Measurements from ENCODE around the gene EBPL. TPM values are rescaled to one million over a fixed set of nuclear protein-coding genes. Genes with fewer than 3 reads are reported as not detected.

EBPL gene
- polyA plus RNA-seq (83.7 to 107 TPM (median 84.2 TPM) in 3 replicates), polyA minus RNA-seq (8.6 to 46.6 TPM (median 43.1 TPM) in 3 replicates)
- polyA plus RNA-seq (2011; ENCODE audit: low read depth), result 21.5 TPM
- 79.8 and 101 TPM in 2 replicates for polyA plus RNA-seq (2011; cell fraction: cytosol; rRNA removed)
- polyA plus RNA-seq (2011; cell fraction: nucleus; rRNA removed), result 44.6 and 67.3 TPM in 2 replicates
- polyA plus RNA-seq (2012; ENCODE audit: low replicate concordance), result 57.2 and 68.2 TPM in 2 replicates
- polyA minus RNA-seq (2011; cell fraction: cytosol; rRNA and poly(A)+ RNA removed), result 51.8 TPM
- 12.6 and 15.4 TPM in 2 replicates for polyA minus RNA-seq (2011; cell fraction: nucleus; rRNA and poly(A)+ RNA removed)

DNA sequence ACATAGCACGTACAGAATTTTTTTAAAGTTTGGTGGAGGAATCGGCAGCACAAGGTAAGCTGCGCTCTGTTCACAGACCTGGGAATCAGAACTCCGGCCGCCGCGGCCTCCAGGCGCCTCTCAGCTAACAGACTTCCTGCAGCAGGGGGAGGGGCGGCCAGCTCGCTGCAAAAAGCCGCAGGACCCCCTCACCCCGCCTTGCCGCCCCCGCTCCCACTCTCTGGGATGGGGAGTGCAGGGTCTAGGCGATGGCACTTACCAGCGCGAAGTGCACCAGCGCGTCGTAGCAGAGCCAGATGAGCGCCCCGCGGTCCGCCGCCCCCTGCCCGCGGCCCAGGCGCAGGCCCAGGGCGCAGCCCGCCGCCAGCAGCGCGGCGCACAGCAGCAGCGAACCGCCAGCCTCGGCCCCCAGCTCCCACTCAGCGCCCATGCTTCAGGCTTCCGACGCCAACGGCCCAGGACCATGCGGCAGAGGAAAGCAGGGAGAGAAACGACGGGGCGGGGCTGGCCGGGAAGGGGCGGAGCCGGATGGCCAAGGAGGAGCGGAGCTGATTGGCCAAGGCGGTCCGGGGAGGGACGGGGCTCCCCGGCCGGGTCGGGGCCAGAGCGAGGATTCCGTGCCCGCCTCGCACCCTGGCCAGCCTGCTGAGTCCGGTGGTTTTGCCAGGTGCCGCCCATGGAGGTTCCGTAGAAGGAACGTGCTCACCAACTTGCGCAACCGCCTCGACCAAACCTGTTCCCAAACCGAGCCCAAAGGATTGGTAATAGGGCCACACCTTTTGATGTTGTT is at the start of gene EBPL:
EBPL (minus strand) TSS at position 492 of the 790 bp plus-strand sequence; CDS start at position 430, 62 bp downstream.
- H3K36me3 ChIP-seq (ENCODE audit: control insufficient read depth in 2 of 2, extremely low read depth in 1 of 2, insufficient read depth in 2 of 2, low read length in 2 of 2), result peaks cover 2 to 6% of the 10 kb centered on the region in 2 experiments
- dilution Hi-C loops (cut with MboI; ENCODE audit: extremely low pct_ligation_motif_present, low sequenced_read_pairs), result no loop called here
- peaks cover 44% of the 10 kb centered on the region for H3K79me2 ChIP-seq (ENCODE audit: control insufficient read depth, insufficient read depth, low read length)
- TF ChIP-seq, protein P1, sequence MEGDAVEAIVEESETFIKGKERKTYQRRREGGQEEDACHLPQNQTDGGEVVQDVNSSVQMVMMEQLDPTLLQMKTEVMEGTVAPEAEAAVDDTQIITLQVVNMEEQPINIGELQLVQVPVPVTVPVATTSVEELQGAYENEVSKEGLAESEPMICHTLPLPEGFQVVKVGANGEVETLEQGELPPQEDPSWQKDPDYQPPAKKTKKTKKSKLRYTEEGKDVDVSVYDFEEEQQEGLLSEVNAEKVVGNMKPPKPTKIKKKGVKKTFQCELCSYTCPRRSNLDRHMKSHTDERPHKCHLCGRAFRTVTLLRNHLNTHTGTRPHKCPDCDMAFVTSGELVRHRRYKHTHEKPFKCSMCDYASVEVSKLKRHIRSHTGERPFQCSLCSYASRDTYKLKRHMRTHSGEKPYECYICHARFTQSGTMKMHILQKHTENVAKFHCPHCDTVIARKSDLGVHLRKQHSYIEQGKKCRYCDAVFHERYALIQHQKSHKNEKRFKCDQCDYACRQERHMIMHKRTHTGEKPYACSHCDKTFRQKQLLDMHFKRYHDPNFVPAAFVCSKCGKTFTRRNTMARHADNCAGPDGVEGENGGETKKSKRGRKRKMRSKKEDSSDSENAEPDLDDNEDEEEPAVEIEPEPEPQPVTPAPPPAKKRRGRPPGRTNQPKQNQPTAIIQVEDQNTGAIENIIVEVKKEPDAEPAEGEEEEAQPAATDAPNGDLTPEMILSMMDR (optimal IDR thresholded peaks at IDR 0.05 in 1 of 3, IDR thresholded peaks at IDR 0.05 in 1 of 3, conservative IDR thresholded peaks at IDR 0.05 in 1 of 3; ENCODE audit: extremely low read depth in 1 of 3, insufficient read depth in 2 of 3, low read length in 3 of 3), result no peak
- no peak for TF ChIP-seq EZH2 (IDR thresholded peaks at IDR 0.05; ENCODE audit: low read length)
- H3K4me3 ChIP-seq (ENCODE audit: control insufficient read depth in 2 of 3, extremely low read depth in 1 of 3, insufficient read depth in 2 of 3, low read depth in 1 of 3, low read length in 3 of 3), result peak within 1 kb of the TSS; percentile 63 to 90 (median 85)
- H3K4me1 ChIP-seq (ENCODE audit: control insufficient read depth, extremely low read depth, insufficient read depth, low read length), result peaks cover 7% of the 10 kb centered on the region
- DNase-seq (ENCODE audit: low read depth, low spot score), result peak; percentile 80
- peak; percentile 80 for FAIRE-seq
- no peaks in the 10 kb centered on the region for H3K9me3 ChIP-seq (ENCODE audit: control insufficient read depth, low read depth, low read length)
- H3K27me3 ChIP-seq (ENCODE audit: control insufficient read depth, extremely low read depth, insufficient read depth, low read length), result no peaks in the 10 kb centered on the region
- no peaks in the 10 kb centered on the region for H3K9me1 ChIP-seq (ENCODE audit: control insufficient read depth, extremely low read depth, insufficient read depth, low read length)
- peak within 1 kb of the TSS; percentile 83 for H2AFZ ChIP-seq (ENCODE audit: control insufficient read depth, low read length)
- H3K4me2 ChIP-seq (ENCODE audit: control insufficient read depth, extremely low read depth, insufficient read depth, low read depth, low read length), result peak within 1 kb of the TSS; percentile 94
- H3K9ac ChIP-seq (ENCODE audit: control insufficient read depth, extremely low read depth, insufficient read depth, low read length), result peak within 1 kb of the TSS; percentile 94
- H3K27ac ChIP-seq (ENCODE audit: control insufficient read depth, insufficient read depth, low read length), result peak within 1 kb of the TSS; percentile 97
- no peaks in the 10 kb centered on the region for H4K20me1 ChIP-seq (ENCODE audit: control insufficient read depth, extremely low read depth, insufficient read depth, low read length)

DNA sequence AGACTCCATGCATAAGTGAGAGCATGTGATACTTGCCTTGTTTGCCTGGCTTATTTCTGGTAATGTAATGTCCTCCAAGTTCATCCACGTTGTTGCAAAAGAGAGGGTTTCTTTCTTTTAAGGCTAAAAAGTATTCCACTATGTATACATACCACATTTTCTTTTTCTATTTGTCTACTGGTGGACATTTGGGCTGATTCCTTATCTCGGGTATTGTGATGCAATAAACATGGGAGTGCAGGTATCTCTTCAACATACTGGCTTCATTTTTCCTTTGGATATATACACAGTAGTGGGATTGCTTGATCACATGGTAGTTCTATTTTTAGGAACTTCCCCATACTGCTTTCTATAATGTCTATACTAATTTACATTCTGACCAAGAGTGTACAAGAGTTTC is 49.6 kb upstream of the EBPL start:
- FAIRE-seq (no peak), DNase-seq (ENCODE audit: low read depth, low spot score) (no peak)
- dilution Hi-C loops (cut with MboI; ENCODE audit: extremely low pct_ligation_motif_present, low sequenced_read_pairs), result no loop called here

More for the DNA sequence above, 49.6 kb upstream of the EBPL start:
- H3K9me3 ChIP-seq (ENCODE audit: control insufficient read depth, low read depth, low read length), result no peaks in the 10 kb centered on the region
- TF ChIP-seq, protein P1 (optimal IDR thresholded peaks at IDR 0.05 in 1 of 3, IDR thresholded peaks at IDR 0.05 in 1 of 3, conservative IDR thresholded peaks at IDR 0.05 in 1 of 3; ENCODE audit: extremely low read depth in 1 of 3, insufficient read depth in 2 of 3, low read length in 3 of 3), result no peak
- TF ChIP-seq EZH2 (IDR thresholded peaks at IDR 0.05; ENCODE audit: low read length), result no peak
- H3K27ac ChIP-seq (ENCODE audit: control insufficient read depth, insufficient read depth, low read length), result no peak overlapping the region
- no peaks in the 10 kb centered on the region for H3K79me2 ChIP-seq (ENCODE audit: control insufficient read depth, insufficient read depth, low read length)
- no peaks in the 10 kb centered on the region for H3K9me1 ChIP-seq (ENCODE audit: control insufficient read depth, extremely low read depth, insufficient read depth, low read length)
- H3K27me3 ChIP-seq (ENCODE audit: control insufficient read depth, extremely low read depth, insufficient read depth, low read length), result no peaks in the 10 kb centered on the region
- no peaks in the 10 kb centered on the region for H4K20me1 ChIP-seq (ENCODE audit: control insufficient read depth, extremely low read depth, insufficient read depth, low read length)
- no peaks in the 10 kb centered on the region for H3K4me1 ChIP-seq (ENCODE audit: control insufficient read depth, extremely low read depth, insufficient read depth, low read length)
- no peak overlapping the region for H3K9ac ChIP-seq (ENCODE audit: control insufficient read depth, extremely low read depth, insufficient read depth, low read length)
- H3K4me2 ChIP-seq (ENCODE audit: control insufficient read depth, extremely low read depth, insufficient read depth, low read depth, low read length), result no peak overlapping the region
- no peak overlapping the region for H3K4me3 ChIP-seq (ENCODE audit: control insufficient read depth in 2 of 3, extremely low read depth in 1 of 3, insufficient read depth in 2 of 3, low read depth in 1 of 3, low read length in 3 of 3)
- no peak overlapping the region for H2AFZ ChIP-seq (ENCODE audit: control insufficient read depth, low read length)
- H3K36me3 ChIP-seq (ENCODE audit: control insufficient read depth in 2 of 2, extremely low read depth in 1 of 2, insufficient read depth in 2 of 2, low read length in 2 of 2), result peaks cover 3 to 4% of the 10 kb centered on the region in 2 experiments
